Measurements from ENCODE around the gene DMD.

DMD gene

GRCh38 chrX:31355206-31355955 lies 1856.0 kb downstream of the DMD start:
- Histone ChIP-seq H3K9ac (ENCODE audit: low read depth, low read length) (no peak overlapping the region), H3K4me3 (ENCODE audit: low read length) (no peak overlapping the region), H3K9me3 (ENCODE audit: insufficient read depth, low read depth, low read length) (no peaks in the 10 kb centered on the region), H3K4me1 (ENCODE audit: insufficient read depth, low read length) (no peaks in the 10 kb centered on the region; the same call in 1 of the 2 replicates), H3K27me3 (ENCODE audit: insufficient read depth, low read length) (no peaks in the 10 kb centered on the region), H3K27ac (ENCODE audit: low read length) (no peak overlapping the region), H3K36me3 (ENCODE audit: insufficient read depth, low read depth, low read length) (no peaks in the 10 kb centered on the region)

GRCh38 chrX:31353095-31353494 lies 1858.3 kb downstream of the DMD start:
- no peaks in the 10 kb centered on the region for H3K36me3 ChIP-seq (ENCODE audit: insufficient read depth, low read depth, low read length)
- H3K9ac ChIP-seq (ENCODE audit: low read depth, low read length): no peak overlapping the region
- H3K27ac ChIP-seq (ENCODE audit: low read length): no peak overlapping the region
- no peaks in the 10 kb centered on the region; the same call in 1 of the 2 replicates for H3K4me1 ChIP-seq (ENCODE audit: insufficient read depth, low read length)
- H3K4me3 ChIP-seq (ENCODE audit: low read length): no peak overlapping the region
- no peaks in the 10 kb centered on the region for H3K9me3 ChIP-seq (ENCODE audit: insufficient read depth, low read depth, low read length)
- H3K27me3 ChIP-seq (ENCODE audit: insufficient read depth, low read length): no peaks in the 10 kb centered on the region

DNA sequence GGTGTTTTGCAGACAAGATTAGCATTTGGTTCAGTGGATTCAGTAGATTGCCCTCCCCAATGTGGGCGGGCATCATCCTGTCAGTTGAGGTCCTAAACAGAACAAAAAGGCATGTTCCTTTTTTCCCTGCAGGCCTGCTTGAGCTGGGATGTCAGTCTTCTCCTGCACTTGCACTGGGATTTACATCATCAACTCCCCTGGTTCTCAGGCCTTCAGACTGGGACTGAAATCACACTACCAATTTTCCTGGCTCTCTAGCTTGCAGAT lies 1860.6 kb downstream of the DMD start:
- no peaks in the 10 kb centered on the region for H3K4me1 ChIP-seq (ENCODE audit: insufficient read depth, low read length)
- no peaks in the 10 kb centered on the region for H3K36me3 ChIP-seq (ENCODE audit: insufficient read depth, low read depth, low read length)
- H3K27ac ChIP-seq (ENCODE audit: low read length): no peak overlapping the region
- H3K9me3 ChIP-seq (ENCODE audit: insufficient read depth, low read depth, low read length): no peaks in the 10 kb centered on the region
- no peaks in the 10 kb centered on the region for H3K27me3 ChIP-seq (ENCODE audit: insufficient read depth, low read length)
- no peak overlapping the region for H3K9ac ChIP-seq (ENCODE audit: low read depth, low read length)
- no peak overlapping the region for H3K4me3 ChIP-seq (ENCODE audit: low read length)

- no peaks in the 10 kb centered on the region for H3K36me3 ChIP-seq (ENCODE audit: insufficient read depth, low read depth, low read length)
- H3K4me3 ChIP-seq (ENCODE audit: low read length): no peak overlapping the region
- no peak overlapping the region for H3K27ac ChIP-seq (ENCODE audit: low read length)
- H3K9ac ChIP-seq (ENCODE audit: low read depth, low read length): no peak overlapping the region
- no peaks in the 10 kb centered on the region for H3K27me3 ChIP-seq (ENCODE audit: insufficient read depth, low read length)
- H3K9me3 ChIP-seq (ENCODE audit: insufficient read depth, low read depth, low read length): no peaks in the 10 kb centered on the region
- no peaks in the 10 kb centered on the region for H3K4me1 ChIP-seq (ENCODE audit: insufficient read depth, low read length)
These were observed 1861.8 kb downstream of the DMD start for GRCh38 chrX:31349515-31349914.

GRCh38 chrX:31340587-31340986 lies 1870.8 kb downstream of the DMD start:
- Histone ChIP-seq H3K36me3 (ENCODE audit: insufficient read depth, low read depth, low read length) (no peaks in the 10 kb centered on the region), H3K27me3 (ENCODE audit: insufficient read depth, low read length) (no peaks in the 10 kb centered on the region), H3K27ac (ENCODE audit: low read length) (no peak overlapping the region), H3K9ac (ENCODE audit: low read depth, low read length) (no peak overlapping the region), H3K4me1 (ENCODE audit: insufficient read depth, low read length) (no peaks in the 10 kb centered on the region), H3K9me3 (ENCODE audit: insufficient read depth, low read depth, low read length) (no peaks in the 10 kb centered on the region), H3K4me3 (ENCODE audit: low read length) (no peak overlapping the region)

- Histone ChIP-seq H3K27me3 (ENCODE audit: insufficient read depth, low read length) (no peaks in the 10 kb centered on the region), H3K36me3 (ENCODE audit: insufficient read depth, low read depth, low read length) (no peaks in the 10 kb centered on the region), H3K4me3 (ENCODE audit: low read length) (no peak overlapping the region), H3K4me1 (ENCODE audit: insufficient read depth, low read length) (no peaks in the 10 kb centered on the region), H3K9ac (ENCODE audit: low read depth, low read length) (no peak overlapping the region), H3K9me3 (ENCODE audit: insufficient read depth, low read depth, low read length) (no peaks in the 10 kb centered on the region), H3K27ac (ENCODE audit: low read length) (no peak overlapping the region)
These were observed 1872.4 kb downstream of the DMD start for GRCh38 chrX:31338991-31339350.

DNA sequence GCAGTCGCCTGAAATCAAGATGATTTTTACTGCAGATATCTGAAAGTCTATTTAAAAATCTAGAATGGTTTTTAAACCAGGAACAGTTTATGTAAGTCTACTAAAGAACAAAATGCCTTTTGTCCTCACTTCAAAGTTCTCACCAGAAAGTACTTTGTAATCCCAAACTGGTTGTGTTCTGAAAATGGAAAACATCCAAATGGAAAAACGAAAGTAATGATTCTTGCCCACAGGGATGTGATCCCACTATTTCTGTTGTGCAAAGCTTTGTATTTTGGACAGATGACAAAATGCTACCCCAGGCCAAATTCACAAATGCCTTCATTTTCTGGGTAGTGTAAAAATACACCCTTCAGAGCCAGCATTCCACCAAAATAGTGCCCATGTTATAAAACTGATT lies 1874.0 kb downstream of the DMD start:
- Histone ChIP-seq H3K9ac (ENCODE audit: low read depth, low read length) (no peak overlapping the region), H3K4me1 (ENCODE audit: insufficient read depth, low read length) (no peaks in the 10 kb centered on the region), H3K27me3 (ENCODE audit: insufficient read depth, low read length) (no peaks in the 10 kb centered on the region), H3K36me3 (ENCODE audit: insufficient read depth, low read depth, low read length) (no peaks in the 10 kb centered on the region), H3K9me3 (ENCODE audit: insufficient read depth, low read depth, low read length) (no peaks in the 10 kb centered on the region), H3K4me3 (ENCODE audit: low read length) (no peak overlapping the region), H3K27ac (ENCODE audit: low read length) (no peak overlapping the region)

- H3K4me3 ChIP-seq (ENCODE audit: low read length): no peak overlapping the region
- H3K27ac ChIP-seq (ENCODE audit: low read length): no peak overlapping the region
- H3K9ac ChIP-seq (ENCODE audit: low read depth, low read length): no peak overlapping the region
- H3K27me3 ChIP-seq (ENCODE audit: insufficient read depth, low read length): no peaks in the 10 kb centered on the region
- no peaks in the 10 kb centered on the region for H3K36me3 ChIP-seq (ENCODE audit: insufficient read depth, low read depth, low read length)
- no peaks in the 10 kb centered on the region for H3K4me1 ChIP-seq (ENCODE audit: insufficient read depth, low read length)
- H3K9me3 ChIP-seq (ENCODE audit: insufficient read depth, low read depth, low read length): no peaks in the 10 kb centered on the region
These were observed 1874.9 kb downstream of the DMD start for GRCh38 chrX:31336419-31336818.

DNA sequence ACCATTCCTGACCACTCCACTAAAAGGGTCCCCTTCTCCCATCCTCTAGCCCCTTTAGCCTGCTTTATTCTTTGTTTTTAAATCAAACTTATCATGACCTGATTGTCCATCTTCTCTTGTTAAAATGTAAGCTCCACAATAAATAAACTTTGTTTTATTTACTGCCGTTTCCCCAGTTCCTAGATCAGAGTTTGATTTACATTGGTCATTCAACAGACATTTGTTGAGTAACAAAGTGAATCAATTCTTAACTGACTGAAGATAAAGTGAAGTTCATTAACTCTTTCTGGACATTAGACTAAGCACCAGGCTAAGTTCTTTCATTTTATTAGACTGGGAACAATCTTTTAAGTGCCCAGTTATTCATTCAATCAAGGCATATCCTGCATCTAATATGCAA lies 1876.4 kb downstream of the DMD start:
- Histone ChIP-seq H3K9me3 (ENCODE audit: insufficient read depth, low read depth, low read length) (no peaks in the 10 kb centered on the region), H3K4me3 (ENCODE audit: low read length) (no peak overlapping the region), H3K27ac (ENCODE audit: low read length) (no peak overlapping the region), H3K36me3 (ENCODE audit: insufficient read depth, low read depth, low read length) (no peaks in the 10 kb centered on the region), H3K4me1 (ENCODE audit: insufficient read depth, low read length) (no peaks in the 10 kb centered on the region), H3K9ac (ENCODE audit: low read depth, low read length) (no peak overlapping the region), H3K27me3 (ENCODE audit: insufficient read depth, low read length) (no peaks in the 10 kb centered on the region)

GRCh38 chrX:31333165-31333831 lies 1878.1 kb downstream of the DMD start:
- H3K4me1 ChIP-seq (ENCODE audit: insufficient read depth, low read length): no peaks in the 10 kb centered on the region

GRCh38 chrX:31331928-31332327 lies 1879.4 kb downstream of the DMD start:
- Histone ChIP-seq H3K9ac (ENCODE audit: low read depth, low read length) (no peak overlapping the region), H3K4me1 (ENCODE audit: insufficient read depth, low read length) (no peaks in the 10 kb centered on the region)

More at GRCh38 chrX:31333165-31333831, 1878.1 kb downstream of the DMD start:
- Histone ChIP-seq H3K27ac (ENCODE audit: low read length) (no peak overlapping the region), H3K9me3 (ENCODE audit: insufficient read depth, low read depth, low read length) (no peaks in the 10 kb centered on the region), H3K9ac (ENCODE audit: low read depth, low read length) (no peak overlapping the region), H3K4me3 (ENCODE audit: low read length) (no peak overlapping the region), H3K36me3 (ENCODE audit: insufficient read depth, low read depth, low read length) (no peaks in the 10 kb centered on the region), H3K27me3 (ENCODE audit: insufficient read depth, low read length) (no peaks in the 10 kb centered on the region)

DNA sequence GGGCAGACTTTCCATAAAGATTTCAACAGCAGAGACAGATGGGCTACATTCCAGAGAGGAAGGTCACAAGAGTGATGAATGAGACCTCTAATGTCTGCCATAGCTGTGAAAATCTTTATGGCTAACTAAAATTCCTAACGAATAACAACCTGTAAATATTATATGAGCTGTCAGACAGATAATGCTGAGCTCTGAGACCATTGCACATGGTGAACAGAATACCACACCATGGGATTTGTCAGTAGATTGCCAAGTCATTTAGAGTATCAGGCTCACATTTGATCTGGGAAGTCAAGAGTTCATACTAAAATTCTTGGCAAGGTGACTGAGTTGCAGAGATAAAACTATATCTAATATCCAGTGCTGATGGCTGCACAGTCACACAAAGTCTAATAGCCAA lies 1880.3 kb downstream of the DMD start:
- no peak overlapping the region for H3K27ac ChIP-seq (ENCODE audit: low read length)
- H3K4me3 ChIP-seq (ENCODE audit: low read length): no peak overlapping the region
- H3K9ac ChIP-seq (ENCODE audit: low read depth, low read length): no peak overlapping the region
- no peaks in the 10 kb centered on the region for H3K36me3 ChIP-seq (ENCODE audit: insufficient read depth, low read depth, low read length)
- no peaks in the 10 kb centered on the region for H3K27me3 ChIP-seq (ENCODE audit: insufficient read depth, low read length)
- H3K9me3 ChIP-seq (ENCODE audit: insufficient read depth, low read depth, low read length): no peaks in the 10 kb centered on the region
- no peaks in the 10 kb centered on the region for H3K4me1 ChIP-seq (ENCODE audit: insufficient read depth, low read length)

More at GRCh38 chrX:31331928-31332327, 1879.4 kb downstream of the DMD start:
- Histone ChIP-seq H3K27me3 (ENCODE audit: insufficient read depth, low read length) (no peaks in the 10 kb centered on the region), H3K9me3 (ENCODE audit: insufficient read depth, low read depth, low read length) (no peaks in the 10 kb centered on the region), H3K27ac (ENCODE audit: low read length) (no peak overlapping the region), H3K4me3 (ENCODE audit: low read length) (no peak overlapping the region), H3K36me3 (ENCODE audit: insufficient read depth, low read depth, low read length) (no peaks in the 10 kb centered on the region)

Data from iPS-20b (cell line).